DMS53 treated with DMSO at 0.1 percent for 48 hours (cell line): Measurements from ENCODE around the gene TMEM87B.

Experiments
- DNase-seq: peaks from one replicate; lab custom pipeline; 2025; ENCODE audit not compliant: unreplicated experiment; lab: John Stamatoyannopoulos, UW

TMEM87B gene

GRCh38 chr2:112163541-112163981, 108.5 kb downstream of the TMEM87B start:
- DNase-seq = peak; percentile 92

- no peak for DNase-seq
These were observed 109.8 kb downstream of the TMEM87B start for GRCh38 chr2:112164876-112165275.

GRCh38 chr2:112165296-112165695, 110.2 kb downstream of the TMEM87B start:
- no peak for DNase-seq

- no peak for DNase-seq
These were observed 111.9 kb downstream of the TMEM87B start for GRCh38 chr2:112166806-112167499.

DNA sequence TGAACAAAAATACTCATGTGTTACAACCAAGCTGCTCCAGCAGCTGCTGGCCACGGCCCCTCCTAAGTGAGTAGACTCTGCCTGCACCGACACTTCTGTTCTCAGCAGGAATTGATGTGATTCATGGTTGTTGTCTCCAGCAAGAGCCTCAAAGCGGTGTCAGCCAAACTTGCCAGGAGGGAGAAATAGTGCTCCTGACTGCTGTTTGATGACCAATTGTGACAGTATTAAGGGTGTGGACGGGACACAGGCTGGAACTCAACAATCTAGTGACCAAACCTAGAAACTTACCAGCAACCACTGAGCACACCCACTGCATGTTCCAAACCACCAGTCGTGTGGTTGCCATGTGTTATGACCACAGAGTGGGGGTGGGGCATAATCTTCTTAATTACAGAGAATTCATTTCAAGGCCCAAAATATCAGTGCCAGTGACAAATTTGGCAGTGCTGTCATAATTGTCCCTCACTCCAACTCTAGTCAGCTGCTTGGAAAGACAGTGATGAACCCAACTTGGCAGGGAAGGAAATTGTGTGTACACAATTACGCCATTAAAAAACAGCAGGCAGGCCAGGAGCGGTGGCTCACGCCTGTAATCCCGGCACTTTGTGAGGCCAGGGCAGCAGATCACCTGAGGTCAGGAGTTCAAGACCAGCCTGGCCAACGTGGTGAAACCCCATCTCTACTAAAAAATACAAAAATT, 113.5 kb downstream of the TMEM87B start:
- DNase-seq = no peak
